C1 segment of cervical spinal cord (tissue), 14 donors: ENCODE results near the gene CHST15.

Experiments used
- DNase-seq, 14 donors: peaks; one replicate each; lab custom pipeline; 2025; lab: John Stamatoyannopoulos, UW

The CHST15 gene

GRCh38 chr10:124012583-124012982 lies 80.8 kb downstream of the CHST15 start:
- DNase-seq = no peak

- no peak for DNase-seq
These were observed 81.3 kb downstream of the CHST15 start for GRCh38 chr10:124012066-124012465.

DNA sequence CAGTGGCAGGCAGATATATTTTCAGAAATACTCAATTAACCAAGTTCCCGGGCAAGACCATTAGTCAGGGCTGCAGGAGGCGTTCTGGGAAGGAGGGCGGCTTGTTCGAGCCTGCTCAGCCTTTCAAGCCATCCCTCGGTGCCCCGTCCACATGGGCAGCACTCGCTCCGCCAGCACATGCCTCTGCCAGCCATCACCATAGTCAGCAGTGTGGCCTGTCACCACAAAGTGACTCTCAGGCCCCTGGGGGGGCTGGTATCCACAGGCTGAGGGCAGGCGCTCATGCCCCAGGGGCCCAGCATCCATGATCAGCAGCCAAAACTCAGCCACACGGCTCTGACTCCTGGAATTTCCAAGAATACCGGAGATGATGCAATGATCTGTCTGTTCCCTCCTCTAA lies 81.9 kb downstream of the CHST15 start:
- DNase-seq = peak in 1 of 14 donors; percentile 45

GRCh38 chr10:124010563-124011131 lies 82.8 kb downstream of the CHST15 start:
- no peak for DNase-seq

DNA sequence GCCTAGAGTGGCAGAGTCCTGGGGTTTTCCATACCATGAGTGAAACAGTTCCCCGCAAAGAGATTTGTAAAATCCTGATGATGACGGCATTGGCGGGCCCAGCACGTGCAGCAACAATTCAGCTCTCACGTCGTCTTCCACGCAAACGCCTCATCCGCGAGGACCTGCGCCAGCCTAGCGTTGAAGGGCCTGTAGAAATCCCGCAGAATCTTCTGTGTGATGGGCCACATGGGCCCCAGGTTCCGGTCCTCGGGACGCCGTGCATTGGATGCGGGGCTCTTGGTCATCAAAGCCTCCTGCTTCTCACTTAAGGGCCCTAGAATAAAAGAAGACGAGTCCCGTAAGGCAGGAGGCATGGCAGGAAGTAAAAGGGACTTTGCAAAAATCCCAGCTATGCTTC lies 83.4 kb downstream of the CHST15 start:
- DNase-seq = no peak

DNA sequence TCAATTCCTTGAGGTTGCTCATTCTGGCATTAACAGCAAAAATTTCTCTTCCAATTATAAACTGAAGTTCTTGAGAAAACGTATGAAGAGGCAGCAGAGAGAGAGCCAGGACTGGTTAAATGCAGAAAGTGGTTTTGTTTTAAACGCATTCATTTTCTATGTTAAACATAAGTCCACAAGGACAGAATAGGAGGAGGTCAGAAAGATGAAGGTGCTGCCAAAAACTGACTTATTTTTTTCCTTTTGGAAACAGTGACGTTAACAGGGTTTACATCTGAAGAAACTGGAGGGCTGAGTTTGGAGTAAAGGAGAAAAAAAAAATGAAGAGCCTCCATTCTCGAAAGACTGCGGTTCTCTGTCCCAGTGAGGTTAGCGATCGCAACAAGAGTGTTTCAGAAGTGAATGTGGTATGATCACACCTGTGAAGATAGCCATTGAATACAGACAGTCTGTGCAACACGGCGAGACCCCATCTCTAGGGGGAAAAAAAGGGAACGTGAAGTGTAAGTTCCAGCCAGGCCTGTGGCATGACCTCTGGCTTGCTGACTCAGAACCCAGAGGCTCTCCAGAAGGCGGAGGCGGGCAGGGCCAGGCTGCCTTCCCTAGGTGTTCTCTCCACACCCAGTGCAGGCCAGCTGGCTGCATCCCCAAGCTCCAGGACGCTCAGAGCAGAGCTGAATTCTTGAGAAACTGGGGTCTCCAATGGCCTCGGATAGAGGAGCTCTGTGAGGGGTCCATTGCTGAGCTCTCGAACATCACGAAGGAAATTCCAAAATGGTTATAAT lies 84.0 kb downstream of the CHST15 start:
- DNase-seq = no peak

DNA sequence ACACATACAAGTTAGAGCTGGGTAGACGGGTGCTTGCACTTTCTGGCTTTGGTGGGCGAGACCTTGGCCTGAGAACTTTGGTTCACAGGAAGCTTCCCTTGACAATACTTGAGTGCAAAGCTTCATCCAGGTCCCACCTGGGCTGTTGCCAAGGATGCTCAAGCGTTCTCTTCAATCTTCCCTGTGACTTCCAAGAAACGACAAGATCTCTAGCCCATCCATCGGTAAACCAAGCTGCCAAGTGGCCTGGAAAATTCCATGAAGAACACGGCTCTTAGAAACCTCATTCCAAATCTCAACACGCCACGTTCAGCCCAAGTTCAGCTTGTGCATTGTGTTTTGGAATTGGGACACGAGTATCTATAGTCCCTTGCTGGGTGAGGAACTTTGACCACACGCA lies 84.7 kb downstream of the CHST15 start:
- DNase-seq = no peak

DNA sequence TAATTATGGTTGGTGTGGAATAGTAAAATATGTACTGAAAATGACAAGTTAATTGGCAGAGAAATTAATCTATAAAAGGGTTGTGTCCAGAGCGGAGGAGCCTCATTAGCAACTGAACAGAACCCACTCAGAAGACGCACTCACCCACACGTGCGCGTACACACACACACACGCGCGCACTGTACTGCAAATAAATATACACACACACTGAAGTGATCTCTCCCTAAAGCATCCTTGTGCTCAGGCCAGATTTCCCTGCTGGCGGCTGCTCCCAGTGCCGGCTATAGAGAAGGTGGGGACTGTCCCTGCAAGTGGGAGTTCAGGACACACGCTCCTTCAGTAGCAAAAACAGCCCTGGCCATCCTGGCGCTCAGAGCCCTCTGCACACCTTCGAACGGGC lies 85.2 kb downstream of the CHST15 start:
- no peak for DNase-seq

- no peak for DNase-seq
These were observed 85.6 kb downstream of the CHST15 start for GRCh38 chr10:124007773-124008145.

- DNase-seq = no peak
These were observed 86.2 kb downstream of the CHST15 start for GRCh38 chr10:124007102-124007772.

- no peak for DNase-seq
These were observed 86.9 kb downstream of the CHST15 start for GRCh38 chr10:124006526-124006925.

- DNase-seq = no peak
These were observed 87.4 kb downstream of the CHST15 start for GRCh38 chr10:124005991-124006392.

DNA sequence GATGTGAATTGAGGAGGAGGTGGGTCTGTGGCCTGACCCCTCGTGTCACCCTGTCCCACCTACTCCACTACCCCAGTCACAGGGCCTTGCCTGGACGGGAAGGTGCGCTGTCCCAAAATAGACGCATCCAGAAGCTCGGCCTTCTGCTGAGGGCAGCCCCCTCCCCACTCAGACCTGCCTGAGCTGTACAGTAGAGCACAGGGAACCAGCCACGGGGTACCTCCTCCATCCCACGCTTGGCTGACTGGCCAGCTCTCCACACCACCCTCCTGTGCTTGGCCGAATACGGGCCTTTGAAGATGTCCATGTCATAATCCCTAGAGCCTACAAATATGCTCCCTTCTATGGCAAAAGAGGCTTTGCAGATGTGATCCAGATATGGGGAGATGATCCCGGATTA lies 88.3 kb downstream of the CHST15 start:
- DNase-seq = no peak

GRCh38 chr10:124004663-124005004 lies 88.8 kb downstream of the CHST15 start:
- DNase-seq = no peak

- DNase-seq = no peak
These were observed 89.3 kb downstream of the CHST15 start for GRCh38 chr10:124003871-124004662.

DNA sequence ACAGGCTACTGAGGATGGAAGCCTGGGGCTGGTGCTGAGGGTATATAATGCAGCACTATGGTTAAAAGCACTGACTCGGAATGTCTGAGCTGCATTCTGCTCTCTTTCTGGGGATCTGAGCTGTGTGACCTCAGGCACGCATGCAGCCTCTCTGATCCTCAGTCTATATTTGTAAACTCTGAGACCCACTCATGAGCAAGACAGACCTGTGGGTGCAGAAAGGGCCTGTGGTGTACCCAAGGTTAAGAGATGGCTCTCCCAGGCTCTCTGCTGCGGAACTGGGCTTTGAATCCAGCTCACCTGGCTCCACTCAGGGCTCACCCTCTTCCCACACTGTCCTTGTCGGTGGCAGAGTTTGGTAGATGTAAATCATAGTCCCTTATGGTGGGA lies 89.9 kb downstream of the CHST15 start:
- DNase-seq = no peak

- DNase-seq = no peak
These were observed 90.4 kb downstream of the CHST15 start for GRCh38 chr10:124003070-124003419.

DNA sequence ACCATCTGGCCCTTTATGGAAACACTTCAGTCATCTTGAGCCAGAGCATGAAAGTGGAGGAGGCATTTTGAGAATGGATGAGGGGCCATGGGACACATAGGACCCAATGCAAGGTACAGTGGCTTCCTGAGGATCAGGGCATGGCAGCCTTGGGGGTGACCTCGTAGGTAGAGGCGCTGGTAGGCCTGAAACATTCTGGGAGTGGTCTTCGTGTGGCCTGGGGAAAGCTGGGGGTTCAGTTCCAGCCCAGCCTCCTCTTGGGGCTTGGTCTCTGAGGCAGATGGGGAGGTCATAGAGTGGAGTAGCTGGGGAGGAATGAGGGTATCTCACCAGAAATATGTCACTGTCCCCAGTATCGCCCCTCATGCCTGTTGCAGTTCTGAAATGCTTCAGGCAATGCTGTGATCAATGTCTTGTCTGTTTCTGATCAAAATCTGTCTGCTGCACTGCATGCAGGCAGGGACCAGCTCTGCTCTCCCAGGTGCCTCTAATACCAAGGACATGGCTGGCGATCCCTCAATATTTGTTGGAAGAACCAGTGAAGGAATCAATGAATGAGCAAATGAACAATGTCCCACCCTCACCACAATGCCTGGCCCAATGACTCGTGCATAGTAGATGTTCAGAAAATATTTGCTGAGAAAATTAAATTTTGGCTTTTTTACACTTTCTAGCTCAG lies 90.9 kb downstream of the CHST15 start:
- DNase-seq = no peak

DNA sequence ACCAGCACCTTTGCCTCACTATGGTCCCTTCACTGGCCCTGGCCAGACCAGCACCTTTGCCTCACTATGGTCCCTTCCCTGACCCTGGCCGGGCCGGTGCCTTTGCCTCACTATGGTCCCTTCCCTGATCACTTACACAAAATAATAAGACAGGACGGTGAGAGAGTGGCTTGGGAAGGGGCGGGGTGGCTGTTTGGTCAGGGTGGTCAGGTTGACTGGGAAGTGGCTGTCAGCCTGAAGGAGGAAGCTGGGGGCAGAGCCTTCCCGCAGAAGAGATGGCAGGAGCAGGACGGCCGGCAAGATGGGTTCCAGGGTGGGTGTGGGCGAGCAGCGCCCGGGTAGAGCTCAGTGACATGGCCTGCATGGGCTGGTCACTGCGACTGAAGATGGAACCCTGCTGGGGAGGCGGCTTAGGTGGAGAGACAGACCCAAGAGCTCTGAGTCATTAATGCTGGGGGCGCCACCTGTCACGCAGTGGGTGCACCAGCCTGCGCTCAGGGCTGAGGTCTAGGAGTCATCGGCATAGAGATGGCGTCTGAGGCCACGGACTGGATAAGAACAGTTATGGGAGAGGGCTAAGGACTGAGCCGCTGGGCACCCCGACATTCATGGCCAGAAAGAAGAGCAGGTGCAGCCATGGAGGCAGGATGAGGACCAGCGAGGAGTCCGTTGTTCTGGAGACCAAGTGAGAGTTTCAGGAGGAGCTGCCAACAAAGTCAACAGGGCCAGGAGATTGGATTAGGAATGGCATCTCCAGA lies 91.8 kb downstream of the CHST15 start:
- no peak for DNase-seq

DNA sequence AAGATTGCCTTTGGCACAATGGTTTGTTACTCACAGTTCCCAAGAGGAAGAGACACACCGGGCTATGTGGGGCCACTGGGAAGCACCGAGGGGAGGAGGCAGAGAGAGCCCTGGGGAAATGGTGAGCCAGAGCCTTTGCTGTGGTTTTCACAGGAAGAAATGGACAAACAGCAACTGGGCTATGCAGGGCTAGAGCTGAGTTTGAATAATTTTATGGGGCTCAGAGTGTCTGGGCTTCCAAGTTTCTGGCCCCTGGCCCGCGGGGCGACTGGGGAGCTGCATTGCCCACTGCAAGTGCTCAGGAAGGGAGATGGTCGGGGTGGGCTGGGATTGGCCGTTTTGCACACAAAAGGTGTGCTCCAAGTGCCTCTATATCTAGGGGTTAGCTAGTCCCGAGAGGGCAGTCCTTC lies 92.6 kb downstream of the CHST15 start:
- DNase-seq = no peak

GRCh38 chr10:123999956-124000615 lies 93.3 kb downstream of the CHST15 start:
- DNase-seq = no peak
